ENCODE measurements around the gene COL15A1. TPM values are rescaled to one million over a fixed set of nuclear protein-coding genes. Genes with fewer than 3 reads are reported as not detected.

Gene COL15A1
- total RNA-seq, 1 donor from 2014 or later, result 31.5 TPM

DNA sequence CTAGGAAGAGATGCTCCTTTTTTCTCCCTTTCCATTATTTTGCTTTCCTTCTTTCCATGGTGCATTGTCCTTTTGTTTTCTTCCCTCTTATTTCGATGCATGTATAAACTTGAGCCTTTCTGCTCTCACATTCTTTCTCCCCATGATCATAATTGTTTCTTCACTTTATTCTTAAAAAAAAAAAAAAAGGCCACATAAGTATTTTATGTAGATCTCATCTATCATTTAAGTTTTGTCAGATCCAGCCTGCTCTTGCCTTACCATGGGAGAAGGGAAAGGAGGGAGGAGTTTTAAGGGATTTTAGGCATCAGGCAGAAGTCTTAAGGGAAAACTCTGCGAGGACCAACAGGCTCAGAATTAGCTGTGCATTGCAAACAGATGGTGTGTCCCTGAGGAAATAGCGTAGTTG, 172.3 kb downstream of the COL15A1 start:
- no peak for DNase-seq

DNA sequence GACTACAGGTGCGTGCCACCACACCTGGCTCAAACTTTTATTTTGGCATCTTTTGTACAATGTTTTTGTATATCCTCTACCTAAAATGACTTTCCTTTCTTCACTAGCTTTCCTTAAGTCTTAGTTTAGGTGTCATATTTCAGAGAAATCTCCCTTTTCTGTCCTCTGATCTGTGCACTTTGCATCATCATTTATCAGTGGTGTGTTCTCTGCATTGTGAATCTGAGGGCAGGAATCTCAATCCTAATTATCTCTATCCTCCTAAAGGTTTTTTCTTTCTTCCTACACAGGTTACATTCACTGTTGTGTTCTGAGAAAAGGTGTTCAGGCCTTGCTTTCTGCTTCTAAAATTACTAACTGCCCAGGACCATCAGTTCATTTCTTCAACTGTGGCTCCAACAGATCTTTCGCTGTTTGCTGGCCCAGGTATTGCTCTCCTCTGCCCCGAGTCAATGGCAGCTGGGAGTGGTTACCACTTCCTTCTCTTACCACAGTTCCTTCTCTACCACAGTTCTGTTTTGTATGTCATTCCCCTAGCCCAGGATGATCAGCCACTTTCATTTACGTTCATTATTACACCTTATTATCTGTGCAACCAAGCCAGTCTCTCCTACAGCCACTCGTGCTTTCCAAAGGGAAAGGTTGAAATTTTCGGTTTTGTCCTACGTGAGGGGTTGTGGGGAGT, 175.2 kb downstream of the COL15A1 start:
- DNase-seq, result no peak

DNA sequence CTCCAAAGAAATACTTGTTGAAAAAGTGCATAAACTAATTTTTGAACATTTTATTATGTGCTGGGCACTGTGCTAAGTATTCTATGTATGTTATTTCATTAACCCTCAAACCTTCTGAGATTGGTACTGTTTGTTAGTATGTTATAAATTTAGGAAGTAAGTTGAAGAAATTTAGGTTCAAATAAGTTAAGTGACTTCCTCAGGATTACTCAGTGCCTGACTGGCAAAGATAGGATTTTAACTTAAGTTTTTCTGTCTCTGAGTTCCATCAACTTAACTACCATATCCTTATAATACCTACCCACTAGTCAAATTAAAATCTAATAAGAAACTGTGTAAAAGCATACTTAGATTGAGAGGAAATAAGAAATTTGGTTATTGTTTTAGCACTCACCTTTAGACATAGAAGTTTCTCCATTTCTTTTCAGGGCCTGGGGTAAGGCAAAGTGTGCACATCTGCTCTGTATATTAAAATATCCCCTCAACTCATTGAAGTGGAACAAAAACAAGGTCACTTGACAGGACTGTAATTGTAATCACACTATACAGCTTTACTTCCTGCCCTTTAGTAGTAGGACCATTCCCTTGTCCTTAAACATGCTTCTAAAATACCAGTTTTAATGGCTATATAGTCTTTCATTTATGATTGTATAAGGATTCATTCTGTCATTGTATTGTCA, 176.4 kb downstream of the COL15A1 start:
- no peak for DNase-seq

Other genes starting within 250 kb of the COL15A1 start
- 0.68 and 1.7 TPM in 2 replicates for gene GABBR2, start 235.0 kb upstream of the COL15A1 start, total RNA-seq
- 8.0 and 12.6 TPM in 2 replicates for gene ANKS6, start 147.4 kb upstream of the COL15A1 start, total RNA-seq
- gene GALNT12, start 136.2 kb upstream of the COL15A1 start, total RNA-seq, result 0.14 and 0.34 TPM in 2 replicates
- gene TGFBR1, start 161.2 kb downstream of the COL15A1 start, total RNA-seq, result 17.0 and 18.4 TPM in 2 replicates